HG02759 (cell line): ENCODE measurements around the gene CROCC2.

Source experiments
- ATAC-seq: cut with Tn5 transposase; IDR thresholded peaks from one replicate; pipeline ENCODE4 v1.9.1; 2021; ENCODE audit warnings: mild to moderate bottlenecking, moderate library complexity; ENCODE audit not compliant: unreplicated experiment

Gene CROCC2

DNA sequence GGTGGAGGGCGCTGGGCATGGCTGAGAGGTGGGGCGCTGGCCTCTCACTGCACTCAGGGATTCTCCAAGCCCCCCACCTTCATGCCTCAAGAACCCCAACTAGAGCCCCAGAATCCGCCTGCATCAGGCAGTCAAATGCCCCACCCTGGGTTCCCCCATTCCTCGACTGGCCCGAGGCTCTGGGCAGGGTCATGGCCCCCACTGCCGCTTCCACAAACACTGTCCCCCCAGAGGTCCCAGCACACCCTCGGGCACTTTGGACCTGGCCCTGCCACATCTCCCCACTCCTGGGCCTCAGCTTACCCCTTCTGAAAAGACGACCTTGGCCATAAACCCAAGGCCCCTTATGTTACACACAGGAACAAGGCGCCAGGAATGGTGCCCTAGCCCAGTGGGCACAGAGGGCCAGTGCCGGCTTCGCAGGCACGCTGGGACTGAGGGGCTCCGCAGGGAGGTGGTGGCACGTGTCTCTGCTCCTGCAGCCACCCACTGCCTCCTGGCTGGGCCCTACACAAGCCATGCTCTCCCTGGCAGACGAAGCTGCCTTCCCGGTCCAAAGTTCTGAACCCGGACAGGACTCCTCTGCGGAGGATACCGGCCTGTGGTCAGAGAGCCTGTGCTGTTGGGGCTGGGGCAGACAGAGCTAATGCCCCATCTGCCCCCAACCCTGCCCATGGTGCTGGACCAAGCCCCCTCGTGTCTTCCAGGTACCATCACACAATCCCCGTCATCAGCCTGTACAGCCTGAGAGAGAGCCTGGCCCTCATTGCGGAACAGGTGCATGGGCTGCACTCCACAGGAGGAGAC is 30.7 kb upstream of the CROCC2 start:
- ATAC-seq: no peak

DNA sequence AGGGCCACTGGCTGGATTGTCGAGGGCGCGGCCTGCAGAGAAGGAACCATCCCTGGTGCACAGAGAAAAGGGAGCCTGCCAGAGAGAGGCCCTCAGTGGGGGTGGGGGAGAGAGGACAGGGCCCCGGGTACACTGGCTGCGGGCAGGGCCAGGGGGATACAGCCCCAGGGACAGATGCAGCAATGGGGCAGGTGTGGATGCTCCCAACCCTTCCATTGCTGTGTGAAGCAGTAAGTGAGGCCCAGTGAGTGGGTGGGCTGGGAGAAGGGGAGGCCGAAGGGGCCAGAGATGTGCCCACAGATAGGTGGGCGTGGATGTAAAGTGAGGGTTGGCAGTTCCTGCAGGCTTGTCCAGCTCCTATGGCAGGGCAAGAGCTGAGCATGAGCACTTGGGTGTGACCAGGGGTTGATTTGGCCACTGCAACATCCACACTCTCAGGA is 30.1 kb upstream of the CROCC2 start:
- ATAC-seq: no peak

DNA sequence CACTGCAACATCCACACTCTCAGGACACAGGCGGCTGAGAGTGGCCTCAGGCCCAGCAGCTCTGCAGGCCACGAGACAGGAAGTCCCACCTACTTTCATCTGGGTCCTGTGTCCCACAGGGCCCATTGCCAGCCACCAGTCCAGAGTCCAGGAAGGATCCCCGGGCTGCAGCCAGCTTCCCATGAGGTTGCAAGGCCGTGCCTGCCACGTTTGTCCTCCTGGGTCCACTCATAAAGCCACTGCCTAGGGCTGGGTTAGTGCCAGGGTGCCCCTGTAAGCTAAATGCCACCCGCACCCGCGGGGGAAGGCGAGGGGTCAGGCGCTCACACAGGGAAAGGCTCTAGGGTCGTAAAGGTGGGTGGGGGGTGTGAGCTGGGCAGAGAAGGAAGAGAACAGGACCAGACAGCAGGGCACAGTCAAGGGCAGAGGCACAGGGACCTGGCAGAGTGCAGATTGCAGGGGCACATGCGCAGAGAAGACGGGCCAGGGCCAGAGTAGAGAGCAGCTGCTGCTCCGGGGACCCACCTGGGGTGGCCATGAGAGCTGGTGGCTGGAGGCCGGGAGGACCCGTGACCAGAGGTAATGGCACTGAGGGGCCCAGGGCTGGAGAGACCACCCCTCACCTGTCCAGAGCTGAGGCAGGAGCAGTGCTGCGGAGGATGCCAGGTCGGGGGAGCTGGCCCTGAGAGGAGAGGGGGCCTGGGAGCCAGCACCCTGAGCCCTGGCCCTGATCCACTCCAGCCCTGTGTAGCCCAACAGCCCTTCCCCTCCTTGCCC is 29.5 kb upstream of the CROCC2 start:
- no peak for ATAC-seq

DNA sequence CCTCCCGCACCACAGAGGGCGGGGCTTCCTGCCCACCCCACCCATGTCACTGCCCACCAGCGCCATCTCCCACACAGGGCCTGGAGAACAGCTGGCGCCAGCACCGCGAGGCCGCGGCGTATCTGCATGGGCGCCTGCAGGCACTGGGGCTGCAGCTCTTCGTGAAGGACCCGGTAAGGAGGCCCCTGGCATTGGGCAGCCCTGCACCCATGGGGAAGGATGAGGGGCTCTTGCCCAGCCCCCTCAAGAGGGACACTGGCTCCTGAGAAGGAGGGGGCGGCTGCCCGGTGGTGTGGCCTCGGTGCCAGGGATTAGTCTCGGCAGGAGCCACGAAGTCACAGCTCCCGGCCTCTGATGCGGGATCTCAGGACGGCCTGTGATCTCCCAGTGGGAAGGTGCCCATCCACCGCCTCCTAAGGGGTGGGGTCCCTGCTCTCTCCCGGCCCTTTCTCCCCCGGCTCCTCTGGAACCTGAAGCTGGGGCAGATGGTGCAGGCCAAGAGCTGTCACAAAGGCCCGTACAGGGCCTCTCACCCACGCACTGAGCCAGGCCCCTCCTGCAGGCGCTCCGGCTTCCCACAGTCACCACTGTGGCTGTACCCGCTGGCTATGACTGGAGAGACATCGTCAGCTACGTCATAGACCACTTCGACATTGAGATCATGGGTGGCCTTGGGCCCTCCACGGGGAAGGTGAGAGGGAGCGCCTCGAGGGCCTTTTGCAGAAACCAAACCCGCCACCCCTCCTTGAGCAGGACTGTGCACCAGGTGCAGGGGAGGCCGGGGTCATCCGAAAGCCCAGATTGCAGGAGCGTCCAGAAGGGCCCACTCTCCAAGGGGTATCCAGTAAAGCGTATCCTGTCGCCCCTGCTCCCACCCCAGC is 28.4 kb upstream of the CROCC2 start:
- no peak for ATAC-seq

DNA sequence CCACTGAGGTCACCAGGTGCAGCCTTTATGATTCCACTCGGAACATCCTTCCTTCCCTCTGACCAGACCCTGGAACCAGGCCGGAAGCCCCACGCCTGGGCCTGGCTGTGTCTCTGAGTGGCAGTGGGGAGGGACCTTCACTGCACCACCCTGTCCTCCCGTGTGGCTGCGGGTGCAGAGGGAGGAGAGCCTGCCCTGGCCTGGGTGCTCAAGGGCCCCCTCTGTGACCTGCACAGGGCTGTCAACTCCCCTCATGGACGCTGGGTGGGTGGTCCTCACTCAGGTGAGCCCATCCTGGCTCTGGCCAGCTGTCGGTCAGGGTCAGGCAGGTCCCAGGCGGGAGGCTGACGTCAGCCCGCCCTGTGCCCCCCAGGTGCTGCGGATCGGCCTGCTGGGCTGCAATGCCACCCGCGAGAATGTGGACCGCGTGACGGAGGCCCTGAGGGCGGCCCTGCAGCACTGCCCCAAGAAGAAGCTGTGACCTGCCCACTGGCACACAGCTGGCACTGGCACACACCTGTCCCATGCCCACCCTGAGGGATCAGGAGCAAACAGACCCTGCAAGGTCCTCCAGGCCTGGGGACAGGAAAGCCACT is 27.7 kb upstream of the CROCC2 start:
- ATAC-seq: no peak

DNA sequence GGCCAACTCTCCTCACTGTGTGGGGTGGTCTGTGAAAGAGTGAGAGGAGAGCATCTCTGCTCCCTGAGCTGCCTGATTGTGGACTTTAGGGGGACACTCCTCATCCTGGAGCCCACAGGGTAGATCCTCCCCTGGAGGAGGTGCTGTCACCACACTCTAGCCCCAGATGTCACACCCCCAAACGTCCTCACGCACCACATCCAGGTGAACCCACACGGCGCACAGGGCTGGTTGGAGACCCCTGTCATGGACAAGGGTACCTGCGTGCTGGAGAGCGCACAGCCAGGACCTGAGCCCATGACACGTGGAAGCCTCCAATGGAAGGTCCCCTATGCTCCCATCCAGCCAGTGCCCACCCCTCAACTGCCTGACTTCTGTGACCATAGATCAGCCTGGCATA is 27.0 kb upstream of the CROCC2 start:
- ATAC-seq: no peak

DNA sequence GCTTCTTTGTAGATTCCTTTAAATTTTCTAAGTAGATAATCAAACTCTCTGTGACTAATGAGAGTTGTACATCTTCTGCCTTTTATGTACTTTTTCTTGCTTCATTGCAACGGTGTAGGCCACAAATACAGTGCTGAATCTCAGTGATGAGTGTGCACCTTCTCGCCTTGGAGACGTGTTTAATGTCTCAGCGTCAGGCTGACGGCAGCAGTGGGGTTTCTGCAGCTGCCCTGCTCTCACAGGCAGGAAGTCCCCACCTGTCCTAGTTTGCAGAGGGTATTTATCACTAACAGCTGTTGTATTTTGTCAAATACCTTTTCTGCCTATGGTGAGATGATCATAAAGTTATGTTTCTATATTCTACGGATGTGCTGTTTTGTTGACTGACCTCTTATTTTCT is 24.2 kb upstream of the CROCC2 start:
- no peak for ATAC-seq

DNA sequence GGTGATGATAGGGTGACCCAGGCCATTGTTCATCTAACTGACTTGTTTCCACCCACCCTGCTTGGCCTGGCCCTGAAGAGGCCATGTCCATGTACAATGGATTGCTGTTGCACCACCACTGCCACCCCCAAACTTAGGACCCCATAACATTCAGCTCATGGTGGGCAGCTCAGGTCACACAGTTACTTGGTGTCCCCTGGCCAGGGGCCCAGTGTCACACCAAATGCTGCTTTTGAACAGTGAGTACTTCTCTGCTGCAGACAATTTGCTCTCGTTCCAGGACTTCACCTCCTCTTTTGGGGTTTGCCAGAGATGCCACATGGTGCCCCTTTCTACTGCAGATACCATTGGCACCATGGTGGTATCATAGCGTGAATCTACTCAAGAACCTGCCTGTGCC is 21.9 kb upstream of the CROCC2 start:
- ATAC-seq: no peak

DNA sequence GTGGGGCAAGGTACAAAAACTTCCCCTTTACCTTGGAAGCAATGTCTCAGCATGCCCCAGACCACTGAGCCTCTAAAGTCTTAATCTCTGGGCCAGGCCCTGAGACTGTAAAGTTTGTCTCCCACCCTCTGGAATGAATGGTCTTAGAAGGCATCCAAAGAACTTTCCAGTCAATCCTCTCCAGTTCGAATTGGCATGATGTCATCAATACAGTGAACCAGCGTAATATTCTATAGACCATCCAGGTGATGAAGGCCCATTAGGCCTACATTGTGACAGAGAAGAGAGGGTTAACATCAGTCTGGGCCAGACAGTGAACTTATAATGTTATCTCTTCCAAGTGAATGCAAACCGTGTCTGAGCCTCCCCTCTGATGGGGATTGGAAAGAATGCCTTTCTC is 21.4 kb upstream of the CROCC2 start:
- ATAC-seq: no peak

DNA sequence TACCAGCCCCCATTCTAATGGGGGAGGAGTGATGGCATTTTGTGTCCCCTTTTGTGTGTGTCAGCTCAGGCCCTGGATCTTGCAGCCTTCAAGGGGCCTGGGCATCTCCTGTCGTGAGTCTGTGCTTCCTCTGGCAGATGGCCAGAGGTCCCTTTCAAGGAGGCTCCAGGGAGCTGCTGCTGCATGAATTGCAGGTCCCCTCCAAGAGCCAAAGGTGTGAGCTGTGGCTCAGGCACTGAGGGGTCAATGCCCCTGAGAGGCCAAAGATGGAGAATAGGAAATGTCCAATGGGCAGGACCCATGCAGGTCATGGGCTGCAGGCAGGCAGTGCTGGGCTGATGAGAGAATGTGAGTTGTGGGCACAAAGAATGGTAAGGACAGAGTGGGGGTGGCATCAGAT is 20.6 kb upstream of the CROCC2 start:
- ATAC-seq: no peak

DNA sequence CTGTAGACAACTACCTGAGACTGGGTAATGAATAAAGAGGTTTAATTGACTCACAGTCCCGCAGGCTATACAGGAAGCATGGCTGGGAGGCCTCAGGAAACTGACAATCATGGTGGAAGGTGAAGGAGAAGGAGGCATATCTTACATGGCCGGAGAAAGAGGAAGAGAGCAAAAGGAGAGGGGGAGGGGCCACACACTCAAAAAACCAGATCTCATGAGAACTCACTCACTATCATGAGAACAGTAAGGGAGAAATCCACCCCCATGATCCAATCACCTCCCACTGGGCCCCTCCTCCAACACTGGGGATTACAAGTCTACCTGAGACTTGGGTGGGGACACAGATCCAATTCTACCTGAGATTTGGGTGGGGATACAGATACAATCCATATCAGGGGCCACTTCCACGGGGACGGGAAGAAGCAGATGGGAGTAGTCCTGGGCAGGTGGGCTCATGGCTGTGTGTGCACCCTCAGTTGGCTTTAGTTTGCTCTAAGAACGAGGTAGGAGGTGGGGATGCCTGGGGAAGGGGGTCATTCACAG is 20.0 kb upstream of the CROCC2 start:
- ATAC-seq: no peak

DNA sequence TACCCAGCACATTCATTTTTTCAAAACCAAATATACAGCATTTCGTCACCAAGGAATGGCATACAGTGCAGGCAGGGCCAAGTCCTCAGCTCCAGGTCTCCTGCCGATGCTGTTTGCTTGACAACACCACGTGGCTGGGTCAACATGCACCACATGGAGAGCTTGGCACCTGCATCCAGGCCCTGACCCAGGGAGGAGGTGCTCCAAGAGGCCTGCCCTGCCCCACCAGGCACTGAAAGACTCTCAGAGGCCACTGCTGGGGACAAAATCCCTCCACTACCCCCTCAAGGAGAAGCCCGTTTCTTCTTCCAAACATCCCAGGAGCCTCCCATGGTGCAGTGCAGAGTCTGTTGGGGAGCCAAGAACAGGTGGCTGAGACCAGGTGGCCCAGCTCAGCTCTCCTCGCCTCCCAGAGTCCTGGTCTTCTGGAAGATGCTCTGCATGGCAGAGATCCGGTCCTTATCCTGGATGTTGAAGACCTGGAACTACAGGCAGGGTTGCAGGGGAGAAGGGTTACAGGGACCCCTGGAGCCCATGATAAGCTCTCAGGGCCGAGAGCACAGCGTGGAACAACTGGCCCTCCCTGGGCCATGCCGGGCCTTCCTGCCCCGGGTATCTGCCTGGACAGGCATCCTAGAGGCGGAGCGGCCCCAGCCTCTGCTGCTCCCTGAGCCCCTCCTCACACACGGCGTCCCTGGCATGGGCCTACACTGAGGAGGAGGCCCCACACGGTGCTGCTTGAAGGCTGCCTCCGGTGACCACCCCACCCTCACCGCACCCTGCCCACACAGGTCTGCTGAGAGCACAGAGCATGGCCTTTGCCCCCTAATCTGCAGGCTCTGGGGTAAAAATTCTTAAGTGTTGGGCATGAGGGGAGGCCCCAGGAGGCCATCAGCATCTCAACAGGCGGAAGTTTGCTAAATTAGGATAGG is 19.2 kb upstream of the CROCC2 start:
- ATAC-seq: no peak

DNA sequence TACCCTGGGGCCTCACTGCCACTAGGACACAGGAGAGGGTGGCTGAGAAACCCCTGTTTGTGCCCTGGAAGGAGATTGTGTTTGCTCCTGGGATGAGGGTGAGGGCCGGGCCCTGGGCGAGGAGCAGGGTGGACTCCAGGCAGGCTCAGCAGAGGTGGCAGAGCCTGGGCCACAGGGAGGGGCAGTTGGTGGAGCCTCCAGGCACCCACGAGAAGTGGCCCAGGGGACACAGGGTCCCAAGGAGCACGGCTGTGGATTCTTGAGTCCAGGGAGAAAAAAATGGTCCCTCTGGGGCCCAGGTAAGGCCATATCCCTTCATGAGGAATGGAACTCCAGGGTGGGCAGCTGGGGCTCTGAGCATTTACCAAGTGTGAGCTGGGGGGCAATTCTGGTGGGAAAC is 18.5 kb upstream of the CROCC2 start:
- no peak for ATAC-seq

DNA sequence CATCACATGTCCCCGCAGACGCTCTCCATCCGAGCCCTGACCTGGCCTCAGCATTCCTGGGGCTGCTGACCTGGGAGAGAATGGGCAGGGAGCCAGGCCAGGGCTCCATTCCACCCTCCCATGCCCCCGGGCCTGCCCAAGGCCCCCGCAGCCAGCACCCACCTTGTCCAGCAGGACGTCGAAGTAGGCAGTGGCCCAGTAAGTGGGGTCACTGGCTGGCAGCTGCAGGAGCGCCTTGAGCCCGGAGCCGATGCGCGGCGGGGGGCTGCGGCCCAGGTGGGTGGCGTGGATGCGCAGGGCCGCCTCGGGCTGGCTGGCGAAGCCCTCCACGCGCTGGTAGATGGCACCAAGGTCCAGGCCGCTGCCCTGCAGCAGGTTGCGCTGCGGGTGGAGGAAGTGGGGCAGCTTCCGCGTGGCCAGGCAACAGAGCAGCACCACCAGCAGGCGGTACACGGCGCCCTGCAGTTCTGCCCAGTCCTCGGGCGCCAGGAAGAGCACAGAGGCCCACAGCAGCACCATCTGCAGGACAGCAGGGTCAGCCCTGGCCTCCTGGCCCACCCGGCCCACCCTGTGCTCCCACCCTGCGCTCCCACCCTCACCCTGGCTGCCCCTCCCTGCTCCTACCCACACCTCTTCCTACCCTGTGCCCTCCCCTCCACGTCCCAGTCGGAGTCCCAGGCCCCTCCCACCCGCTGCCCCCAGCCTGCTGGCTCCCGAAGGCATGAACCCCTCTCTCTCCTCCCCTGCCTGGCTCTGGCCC is 17.8 kb upstream of the CROCC2 start:
- no peak for ATAC-seq

DNA sequence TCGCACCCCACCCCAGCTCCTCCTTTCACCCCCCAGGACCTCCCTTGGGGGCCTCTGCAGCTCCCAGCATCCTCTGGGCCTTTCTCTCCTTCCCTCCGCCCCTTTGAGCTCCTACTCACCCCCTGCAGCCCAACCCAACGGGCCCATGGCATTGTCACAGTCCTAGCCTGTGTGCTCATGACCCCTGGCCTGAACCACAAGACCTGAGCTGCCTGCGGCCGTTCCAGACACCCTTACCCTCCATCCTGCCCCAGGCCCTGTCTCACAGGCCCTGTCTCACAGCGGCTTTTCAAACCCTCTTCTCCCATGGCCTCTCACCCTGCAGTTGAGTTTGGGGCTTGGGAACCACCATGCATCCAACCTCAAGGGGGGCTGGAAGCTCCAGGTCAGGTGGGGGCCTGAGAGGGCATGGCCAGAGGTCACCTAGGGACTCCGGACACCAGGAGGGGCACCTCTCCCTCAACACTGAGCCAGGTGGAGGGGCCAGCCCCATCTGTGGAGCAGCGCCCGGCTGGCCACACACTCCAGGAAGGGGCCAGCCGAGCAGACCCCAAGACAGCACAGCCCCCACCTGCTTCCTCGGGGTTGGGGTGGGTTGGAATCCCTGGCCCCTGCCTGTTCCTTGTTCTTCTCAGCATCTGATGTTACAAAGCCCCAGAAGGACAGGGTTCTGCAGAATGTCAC is 17.1 kb upstream of the CROCC2 start:
- ATAC-seq: no peak

DNA sequence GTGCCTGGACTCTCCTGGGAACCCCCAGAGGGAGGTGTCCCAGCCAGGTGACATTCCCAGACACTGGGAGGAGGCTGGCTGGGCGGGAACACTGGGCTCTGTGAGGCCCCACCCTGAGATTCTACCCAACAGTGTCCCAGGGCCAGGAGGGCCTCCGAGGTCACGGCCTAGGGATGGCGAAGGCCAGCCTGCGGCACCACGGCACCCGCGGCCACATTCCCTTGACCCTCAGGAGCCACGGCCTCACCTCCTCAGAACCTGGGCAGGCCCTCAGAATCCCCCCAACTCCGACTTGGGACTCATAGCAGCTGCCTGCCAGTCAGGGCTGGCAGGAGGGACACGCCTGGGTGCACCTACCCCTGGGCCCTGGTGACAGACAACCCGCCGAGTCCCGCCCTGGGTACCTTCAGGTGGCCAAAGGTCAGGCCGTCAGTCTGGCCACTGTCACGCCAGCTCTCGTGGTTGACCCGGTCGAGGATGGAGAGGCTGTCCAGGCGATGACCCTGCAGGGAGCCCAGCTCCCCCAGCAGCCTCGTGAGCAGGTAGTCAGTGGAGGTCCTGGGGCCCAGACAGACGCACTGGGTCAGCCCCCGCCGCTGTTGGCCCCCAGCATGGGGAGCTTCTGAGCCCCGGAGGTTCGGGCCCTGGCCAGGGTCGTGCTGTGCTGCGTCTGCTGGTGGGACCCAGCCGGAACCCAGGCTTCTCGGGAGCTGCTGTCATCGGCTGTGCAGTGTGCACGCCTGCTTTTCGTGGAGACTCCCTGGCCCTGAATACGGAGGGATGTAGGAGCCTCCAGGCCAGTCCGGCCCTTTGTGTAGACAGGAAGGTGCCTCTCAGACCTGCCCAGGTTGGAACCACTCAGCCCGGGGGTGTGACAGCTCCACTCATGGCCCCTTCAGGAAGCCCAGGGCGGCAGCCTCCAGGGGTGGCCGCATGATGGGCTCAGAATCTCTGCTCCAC is 16.3 kb upstream of the CROCC2 start:
- ATAC-seq: no peak

DNA sequence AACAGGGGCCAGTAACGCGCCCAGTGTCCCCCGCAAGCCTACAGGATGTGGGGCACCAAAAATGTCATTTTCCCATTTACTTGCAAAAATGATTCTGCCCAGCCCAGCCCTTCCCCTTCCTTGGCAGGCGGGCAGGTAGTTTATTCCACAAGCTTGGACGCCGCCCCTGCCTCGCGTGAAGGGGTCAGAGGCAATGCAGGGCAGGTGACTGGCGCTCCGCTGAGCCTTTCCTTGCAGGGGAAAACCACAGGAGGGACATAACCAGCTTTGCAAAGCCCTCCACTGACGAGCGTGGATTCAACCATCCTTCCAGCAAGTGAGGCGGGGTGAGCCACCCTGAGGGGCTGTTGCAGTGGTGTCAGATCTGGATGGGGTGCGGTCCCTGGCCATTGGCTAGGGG is 15.4 kb upstream of the CROCC2 start:
- no peak for ATAC-seq
